ENCODE measurements around the gene PLXDC2. TPM values are rescaled to one million over a fixed set of nuclear protein-coding genes. Genes with fewer than 3 reads are reported as not detected.

Gene PLXDC2
- polyA plus RNA-seq, 1 donor from 2014 or later: 0.18 TPM

GRCh38 chr10:20265146-20265545 is 448.9 kb downstream of the PLXDC2 start:
- H3K27ac Mint-ChIP-seq: no peak overlapping the region
- peaks cover 1 to 6% (median 6%) of the 10 kb centered on the region in 3 donors for H3K9me3 Mint-ChIP-seq
- H3K4me1 Mint-ChIP-seq: no peaks in the 10 kb centered on the region
- no peaks in the 10 kb centered on the region for H3K36me3 Mint-ChIP-seq
- H3K27me3 Mint-ChIP-seq: no peaks in the 10 kb centered on the region
- H3K4me3 Mint-ChIP-seq: no peak overlapping the region

DNA sequence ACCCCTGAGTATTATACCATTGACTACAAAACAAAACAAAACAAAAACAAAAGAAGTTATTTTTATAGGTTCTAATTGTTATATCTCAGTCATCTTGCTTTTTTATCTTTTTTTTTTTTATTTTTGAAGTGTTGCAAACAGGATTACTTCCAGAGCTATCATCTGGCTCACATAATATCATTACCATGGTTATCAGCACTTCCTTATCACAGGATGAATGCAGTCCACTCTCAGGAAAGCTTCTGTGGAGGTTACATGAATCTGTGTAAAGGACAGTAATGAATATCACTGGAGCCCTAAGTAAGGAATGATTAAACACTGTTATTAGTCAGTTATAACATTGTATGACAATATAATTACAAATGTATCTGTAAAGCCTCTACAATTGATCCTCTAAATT is 451.5 kb downstream of the PLXDC2 start:
- H3K9me3 Mint-ChIP-seq: peaks cover 3 to 7% (median 5%) of the 10 kb centered on the region in 3 donors
- H3K36me3 Mint-ChIP-seq: no peaks in the 10 kb centered on the region
- no peaks in the 10 kb centered on the region for H3K27me3 Mint-ChIP-seq

DNA sequence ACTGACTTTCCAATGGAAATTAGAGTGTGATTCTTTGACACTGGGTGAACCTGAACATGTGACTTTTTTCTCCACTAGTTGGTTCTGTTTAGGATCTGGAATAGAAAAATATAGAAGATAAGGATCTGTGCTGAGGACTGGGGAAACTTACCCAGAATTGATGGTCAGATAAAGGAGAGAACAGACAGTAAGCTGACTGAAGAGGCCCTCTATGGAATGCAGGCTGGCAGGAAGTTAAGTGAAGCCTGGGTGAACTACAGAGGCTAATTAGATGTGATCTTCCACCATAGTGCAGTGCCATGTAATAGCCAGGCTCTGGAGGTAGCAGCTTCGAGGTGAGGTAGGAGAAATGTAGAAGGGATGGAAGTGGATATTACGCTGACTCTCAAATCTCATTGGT is 455.3 kb downstream of the PLXDC2 start:
- Mint-ChIP-seq H3K4me1 (no peaks in the 10 kb centered on the region), H3K27me3 (no peaks in the 10 kb centered on the region), H3K4me3 (no peak overlapping the region), H3K27ac (no peak overlapping the region), H3K36me3 (no peaks in the 10 kb centered on the region), H3K9me3 (peaks cover 5 to 12% (median 6%) of the 10 kb centered on the region in 3 donors)

More for the DNA sequence above, 451.5 kb downstream of the PLXDC2 start:
- H3K4me3 Mint-ChIP-seq: no peak overlapping the region
- no peaks in the 10 kb centered on the region for H3K4me1 Mint-ChIP-seq
- no peak overlapping the region for H3K27ac Mint-ChIP-seq

DNA sequence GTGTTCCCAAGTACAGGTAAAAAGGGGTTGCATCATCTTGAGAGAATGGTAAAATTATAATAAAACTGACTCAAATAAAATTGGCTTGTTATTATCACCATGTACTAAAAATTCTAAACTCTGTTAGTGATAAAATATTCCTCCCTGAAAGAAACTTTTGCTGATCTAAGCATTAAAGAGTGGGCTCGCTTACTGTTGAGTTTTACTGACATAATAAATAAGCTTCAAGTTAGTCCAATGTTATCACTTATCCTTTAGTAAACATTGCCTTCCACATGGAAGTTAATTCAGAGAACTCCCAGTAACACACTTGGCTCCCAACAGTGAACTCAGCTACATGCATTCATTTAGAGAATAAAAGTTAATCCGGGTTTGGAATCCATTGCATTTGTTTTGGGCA is 456.4 kb downstream of the PLXDC2 start:
- H3K36me3 Mint-ChIP-seq: no peaks in the 10 kb centered on the region
- H3K27me3 Mint-ChIP-seq: no peaks in the 10 kb centered on the region
- H3K4me1 Mint-ChIP-seq: no peaks in the 10 kb centered on the region
- peaks cover 5 to 8% (median 6%) of the 10 kb centered on the region in 3 donors for H3K9me3 Mint-ChIP-seq
- H3K4me3 Mint-ChIP-seq: no peak overlapping the region
- no peak overlapping the region for H3K27ac Mint-ChIP-seq

DNA sequence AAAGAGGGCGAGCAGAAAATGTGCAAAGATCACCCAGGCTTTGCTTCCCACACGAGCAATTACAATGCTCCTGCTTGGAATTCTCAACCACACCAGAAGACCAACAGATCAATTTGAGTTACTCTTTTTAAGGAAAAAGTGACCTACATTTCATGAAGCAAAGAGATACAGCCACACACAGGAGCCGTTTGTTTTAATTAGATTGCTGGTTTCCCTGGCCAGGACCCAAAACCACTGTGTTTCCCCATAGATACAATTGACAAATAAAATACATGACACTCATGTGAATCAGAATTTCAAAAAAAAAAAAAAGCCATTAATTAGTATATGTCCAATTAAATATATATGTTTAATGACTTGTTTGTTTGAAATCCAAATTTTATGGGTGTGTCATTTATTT is 458.3 kb downstream of the PLXDC2 start:
- peaks cover 5 to 8% (median 7%) of the 10 kb centered on the region in 3 donors for H3K9me3 Mint-ChIP-seq
- H3K4me3 Mint-ChIP-seq: no peak overlapping the region
- no peaks in the 10 kb centered on the region for H3K4me1 Mint-ChIP-seq
- H3K27ac Mint-ChIP-seq: no peak overlapping the region
- H3K27me3 Mint-ChIP-seq: no peaks in the 10 kb centered on the region
- no peaks in the 10 kb centered on the region for H3K36me3 Mint-ChIP-seq

GRCh38 chr10:20276127-20276979 is 460.1 kb downstream of the PLXDC2 start:
- no peaks in the 10 kb centered on the region for H3K27me3 Mint-ChIP-seq
- peaks cover 2 to 8% (median 5%) of the 10 kb centered on the region in 3 donors for H3K9me3 Mint-ChIP-seq
- H3K4me3 Mint-ChIP-seq: no peak overlapping the region
- H3K27ac Mint-ChIP-seq: no peak overlapping the region
- no peaks in the 10 kb centered on the region for H3K36me3 Mint-ChIP-seq
- H3K4me1 Mint-ChIP-seq: no peaks in the 10 kb centered on the region

DNA sequence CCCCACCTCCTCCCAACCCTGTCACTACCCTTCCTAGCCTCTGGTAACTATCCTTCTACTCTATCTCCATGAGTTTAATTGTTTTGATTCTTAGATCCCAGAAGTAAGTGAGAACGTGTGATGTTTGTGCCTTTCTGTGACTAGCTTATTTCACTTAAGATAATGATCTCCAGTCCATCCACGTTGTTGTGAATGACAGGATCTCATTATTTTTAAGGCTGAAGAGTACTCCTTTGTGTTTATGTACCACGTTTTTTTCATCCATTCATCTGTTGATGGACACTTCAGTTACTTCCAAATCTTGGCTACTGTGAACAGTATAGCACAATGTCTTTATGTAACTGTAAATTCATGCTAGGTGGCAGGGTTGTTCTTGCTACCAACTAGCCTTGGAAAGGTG is 461.6 kb downstream of the PLXDC2 start:
- no peaks in the 10 kb centered on the region for H3K4me1 Mint-ChIP-seq
- H3K36me3 Mint-ChIP-seq: no peaks in the 10 kb centered on the region
- H3K4me3 Mint-ChIP-seq: no peak overlapping the region
- H3K9me3 Mint-ChIP-seq: peaks cover 3 to 8% (median 5%) of the 10 kb centered on the region in 3 donors
- H3K27ac Mint-ChIP-seq: no peak overlapping the region
- no peaks in the 10 kb centered on the region for H3K27me3 Mint-ChIP-seq

DNA sequence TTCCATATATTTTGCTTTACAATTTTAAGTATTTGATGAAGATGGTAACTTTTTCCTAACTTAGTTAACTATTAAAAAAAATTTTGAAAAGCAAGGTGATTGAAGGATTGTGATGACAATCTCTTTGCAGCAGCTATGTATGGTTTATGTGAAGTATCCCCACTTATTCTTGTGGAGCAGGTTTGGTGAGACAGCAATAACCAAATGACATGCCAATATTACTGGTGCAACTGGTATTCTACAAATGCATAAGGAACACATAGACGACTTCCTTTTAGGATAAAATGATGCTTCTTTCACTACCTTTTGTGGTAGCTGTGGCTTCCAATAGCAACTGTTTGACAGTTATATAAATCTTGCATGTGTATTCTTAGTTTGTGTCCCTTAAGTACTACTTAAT is 465.3 kb downstream of the PLXDC2 start:
- Mint-ChIP-seq H3K27me3 (no peaks in the 10 kb centered on the region), H3K4me3 (no peak overlapping the region), H3K27ac (no peak overlapping the region), H3K9me3 (peaks cover 1 to 8% (median 6%) of the 10 kb centered on the region in 3 donors), H3K4me1 (no peaks in the 10 kb centered on the region), H3K36me3 (no peaks in the 10 kb centered on the region)

GRCh38 chr10:20287586-20287985 is 471.4 kb downstream of the PLXDC2 start:
- Mint-ChIP-seq H3K4me1 (no peaks in the 10 kb centered on the region), H3K27ac (no peak overlapping the region), H3K4me3 (no peak overlapping the region), H3K27me3 (peaks cover 1% of the 10 kb centered on the region), H3K9me3 (peaks cover 0 to 24% (median 6%) of the 10 kb centered on the region in 3 donors), H3K36me3 (no peaks in the 10 kb centered on the region)

GRCh38 chr10:20288060-20288459 is 471.8 kb downstream of the PLXDC2 start:
- Mint-ChIP-seq H3K36me3 (no peaks in the 10 kb centered on the region), H3K4me3 (no peak overlapping the region), H3K27me3 (peaks cover 1% of the 10 kb centered on the region), H3K9me3 (peaks cover 0 to 24% (median 5%) of the 10 kb centered on the region in 3 donors), H3K4me1 (no peaks in the 10 kb centered on the region), H3K27ac (no peak overlapping the region)

DNA sequence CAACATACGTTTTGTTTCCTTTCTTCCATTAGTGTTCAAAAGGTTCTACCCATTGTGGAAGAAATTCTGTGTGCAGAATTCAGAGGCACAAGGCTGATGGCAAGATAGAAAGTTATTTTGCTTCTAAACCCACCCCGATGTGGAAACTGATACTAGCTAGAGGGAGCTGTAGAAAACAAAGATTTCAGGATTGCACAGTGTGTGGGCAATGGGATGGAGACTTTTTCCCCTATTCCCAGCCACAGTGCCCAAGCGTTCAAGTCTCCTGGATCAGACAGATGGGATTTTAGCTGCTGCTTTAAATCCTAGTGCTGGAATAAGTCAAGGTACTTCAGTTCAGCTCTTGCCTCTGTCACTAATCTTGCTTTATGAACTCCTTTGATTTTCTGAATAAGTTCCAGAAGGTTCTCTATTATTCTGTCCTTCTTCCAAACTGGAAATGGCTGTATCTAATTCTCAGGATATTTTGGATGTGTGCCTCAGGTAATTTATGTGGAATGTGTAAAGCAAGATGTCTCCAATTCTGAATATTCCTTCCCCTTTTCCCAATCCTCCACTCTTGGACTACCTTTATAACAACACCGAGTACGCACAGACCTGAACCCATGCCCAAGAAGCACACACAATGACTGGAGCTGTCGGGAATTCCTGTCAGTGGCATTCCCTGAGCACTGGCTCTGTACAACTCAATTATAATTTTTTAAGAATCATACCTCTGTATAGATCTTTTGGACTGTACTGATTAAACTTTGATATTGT is 473.0 kb downstream of the PLXDC2 start:
- Mint-ChIP-seq H3K4me3 (no peak overlapping the region), H3K36me3 (no peaks in the 10 kb centered on the region), H3K27me3 (peaks cover 1% of the 10 kb centered on the region), H3K9me3 (peaks cover 1 to 19% (median 5%) of the 10 kb centered on the region in 3 donors), H3K27ac (no peak overlapping the region), H3K4me1 (no peaks in the 10 kb centered on the region)

GRCh38 chr10:20298417-20298816 is 482.2 kb downstream of the PLXDC2 start:
- Mint-ChIP-seq H3K27ac (no peak overlapping the region), H3K4me3 (no peak overlapping the region), H3K36me3 (no peaks in the 10 kb centered on the region), H3K4me1 (no peaks in the 10 kb centered on the region), H3K9me3 (peaks cover 5 to 15% (median 5%) of the 10 kb centered on the region in 3 donors), H3K27me3 (no peaks in the 10 kb centered on the region)

DNA sequence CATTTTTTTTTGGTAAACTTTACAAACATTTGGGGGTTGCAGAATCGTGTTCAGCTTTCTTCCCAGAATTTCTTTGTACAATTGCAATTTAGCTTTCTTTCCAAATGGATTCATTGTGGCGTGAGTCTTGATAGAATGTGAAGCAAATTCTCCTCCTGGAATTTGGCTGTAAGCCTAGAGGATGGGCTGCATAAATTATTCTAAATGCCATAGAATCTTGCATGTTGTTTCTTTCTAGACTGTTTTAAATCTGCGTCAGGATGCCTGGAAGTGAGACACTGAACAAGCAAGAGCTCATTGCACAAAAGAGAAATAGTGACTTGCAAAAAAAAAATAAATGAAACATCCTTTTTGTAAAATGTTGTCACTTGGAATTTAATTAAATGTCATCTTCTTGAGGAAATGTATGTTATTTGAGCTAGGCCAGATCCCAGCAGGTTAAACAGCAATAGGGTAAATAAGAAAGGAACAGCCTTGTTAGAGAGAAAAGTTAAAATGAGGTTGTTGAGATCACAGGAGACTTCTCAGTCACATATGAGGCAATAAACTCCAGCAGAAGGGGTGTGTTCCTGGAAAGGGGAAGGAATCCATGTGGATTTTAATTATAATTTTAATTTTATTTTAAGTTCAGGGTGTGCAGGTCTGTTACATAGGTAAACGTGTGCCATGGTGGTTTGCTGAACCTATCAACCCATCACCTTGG is 483.0 kb downstream of the PLXDC2 start:
- H3K4me3 Mint-ChIP-seq: no peak overlapping the region
- H3K9me3 Mint-ChIP-seq: peaks cover 5 to 14% (median 5%) of the 10 kb centered on the region in 3 donors
- no peak overlapping the region for H3K27ac Mint-ChIP-seq

DNA sequence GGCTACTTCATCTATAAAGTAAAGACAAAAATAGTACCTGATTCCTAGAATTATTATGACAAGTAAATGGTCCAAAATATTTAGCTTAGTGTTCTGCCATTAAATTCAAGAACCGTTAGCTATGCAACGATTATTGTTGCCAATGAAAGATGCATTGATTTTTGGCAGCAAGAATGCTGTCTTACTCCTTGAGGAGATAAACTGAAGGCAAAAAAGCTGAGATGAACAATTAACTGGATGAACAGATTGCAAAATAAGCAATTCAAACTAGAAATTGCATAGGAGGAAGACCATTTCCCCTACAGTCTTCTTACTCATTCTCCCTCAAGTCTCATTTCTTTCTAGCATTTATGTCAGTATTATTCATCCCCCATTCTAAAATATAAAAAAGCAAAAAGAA is 484.5 kb downstream of the PLXDC2 start:
- Mint-ChIP-seq H3K9me3 (peaks cover 5 to 15% (median 9%) of the 10 kb centered on the region in 3 donors), H3K4me1 (no peaks in the 10 kb centered on the region)

More for the DNA sequence above, 483.0 kb downstream of the PLXDC2 start:
- Mint-ChIP-seq H3K27me3 (no peaks in the 10 kb centered on the region), H3K36me3 (no peaks in the 10 kb centered on the region), H3K4me1 (no peaks in the 10 kb centered on the region)

GRCh38 chr10:20302033-20302432 is 485.8 kb downstream of the PLXDC2 start:
- no peaks in the 10 kb centered on the region for H3K4me1 Mint-ChIP-seq
- no peak overlapping the region for H3K4me3 Mint-ChIP-seq
- H3K9me3 Mint-ChIP-seq: peaks cover 7 to 14% (median 14%) of the 10 kb centered on the region in 3 donors
- no peak overlapping the region for H3K27ac Mint-ChIP-seq
- H3K27me3 Mint-ChIP-seq: no peaks in the 10 kb centered on the region
- no peaks in the 10 kb centered on the region for H3K36me3 Mint-ChIP-seq

More for the DNA sequence above, 484.5 kb downstream of the PLXDC2 start:
- Mint-ChIP-seq H3K4me3 (no peak overlapping the region), H3K27ac (no peak overlapping the region), H3K36me3 (no peaks in the 10 kb centered on the region), H3K27me3 (no peaks in the 10 kb centered on the region)

Measured in IgD-negative memory B cell (primary cell).